Measurements from ENCODE around the gene ZNF593. TPM values are rescaled to one million over a fixed set of nuclear protein-coding genes. Genes with fewer than 3 reads are reported as not detected.

Gene ZNF593
- total and polyA plus RNA-seq, 9 of the 15 experiments (the other 6 are each of a cell fraction or from before 2014, with no cell fraction given), result 9.8 to 334 (median 48.2) TPM

GRCh38 chr1:26132128-26132833 lies 37.4 kb upstream of the ZNF593 start (continued):
- TF ChIP-seq NFXL1 (CRISPR knock-in tag; IDR thresholded peaks at IDR 0.05) (no peak), ZNF431 (CRISPR knock-in tag; IDR thresholded peaks at IDR 0.05) (no peak), HDAC3 (IDR thresholded peaks at IDR 0.05; ENCODE audit: borderline replicate concordance, partially characterized antibody) (no peak), HMBOX1 (IDR thresholded peaks at IDR 0.05) (peak; percentile 91), ZFP1 (CRISPR knock-in tag; IDR thresholded peaks at IDR 0.05) (no peak), HCFC1 (IDR thresholded peaks at IDR 0.05; ENCODE audit: low read depth, low read length) (no peak), ATF4 (CRISPR knock-in tag; IDR thresholded peaks at IDR 0.05) (no peak), KAT8 (IDR thresholded peaks at IDR 0.05; ENCODE audit: low read depth) (no peak), CHAMP1 (IDR thresholded peaks at IDR 0.05) (no peak), ZNF174 (CRISPR knock-in tag; IDR thresholded peaks at IDR 0.05) (no peak), EP300 (IDR thresholded peaks at IDR 0.05; ENCODE audit: low read length) (no peak), ZNF592 (IDR thresholded peaks at IDR 0.05) (0 out of 2 replicates have a peak, but pooled peaks have one; percentile 30), ELF2 (CRISPR knock-in tag; IDR thresholded peaks at IDR 0.05) (no peak), HMG20B (CRISPR knock-in tag; IDR thresholded peaks at IDR 0.05) (no peak), FOXJ2 (tag; IDR thresholded peaks at IDR 0.05) (0 out of 2 replicates have a peak, but pooled peaks have one; percentile 35), GABPB2 (CRISPR knock-in tag; conservative IDR thresholded peaks at IDR 0.05) (no peak), ZBTB34 (CRISPR knock-in tag; IDR thresholded peaks at IDR 0.05) (no peak)
